Esophagus muscularis mucosa (tissue), 4 donors: ENCODE results near the gene ECEL1. TPM values are rescaled to one million over a fixed set of nuclear protein-coding genes. Genes with fewer than 3 reads are reported as not detected.

Source experiments
- DNase-seq: peaks from one replicate; pipeline ENCODE4 v3.0.0-alpha.2; 2017; ENCODE audit errors: extremely low spot score
- H3K27ac ChIP-seq, 4 donors: fragments of 200-600 bp; sonication (generic); replicated peaks in 1 of 4; 1 replicate in 3 of 4; 2 replicates in 1 of 4; pipeline ENCODE4 v1.5.1; 2016 to 2019; ENCODE audit warnings: mild to moderate bottlenecking in 1 of 4
- H3K27me3 ChIP-seq, 4 donors: fragments of 200-600 bp; sonication (generic); one replicate each; pipeline versions ENCODE4 v1.5.1 to v1.6.0; 2016 to 2019
- H3K36me3 ChIP-seq, 4 donors: fragments of 200-600 bp; sonication (generic); one replicate each; pipeline ENCODE4 v1.5.1; 2016 to 2019
- H3K4me1 ChIP-seq, 4 donors: fragments of 200-600 bp; sonication (generic); one replicate each; pipeline ENCODE4 v1.5.1; 2016 to 2019
- H3K4me3 ChIP-seq, 4 donors: fragments of 200-600 bp; sonication (generic); 1 replicate in 2 of 4; 2 replicates in 2 of 4; pipeline ENCODE4 v1.5.1; 2016 to 2019; ENCODE audit warnings: mild to moderate bottlenecking in 4 of 4, moderate library complexity in 1 of 4
- H3K9me3 ChIP-seq, 4 donors: fragments of 200-600 bp; sonication (generic); 1 replicate in 3 of 4; 2 replicates in 1 of 4; pipeline ENCODE4 v1.5.1; 2016 to 2019
- CTCF ChIP-seq, 3 experiments: fragments of 200-600 bp in 2 of 3; fragments of 450-650 bp in 1 of 3; sonication (generic) in 2 of 3; IDR thresholded peaks; one replicate each; pipeline ENCODE4 v1.5.1; 2017 to 2019; ENCODE audit warnings: antibody characterized with exemption in 3 of 3, mild to moderate bottlenecking in 2 of 3, moderate library complexity in 1 of 3
- EP300 ChIP-seq: sonication (generic); formaldehyde crosslinking; IDR thresholded peaks from one replicate; pipeline ENCODE4 v1.6.1; 2017; ENCODE audit warnings: antibody characterized with exemption
- POLR2A ChIP-seq: fragments of 450-650 bp; IDR thresholded peaks from one replicate; pipeline ENCODE4 v1.6.1; 2017; ENCODE audit warnings: antibody characterized with exemption, moderate library complexity, mild to moderate bottlenecking, low read depth
- POLR2AphosphoS5 ChIP-seq, 2 donors: sonication (generic); formaldehyde crosslinking; IDR thresholded peaks; one replicate each; pipeline ENCODE4 v1.6.1; 2017; ENCODE audit warnings: antibody characterized with exemption in 2 of 2
- WGBS: methylation state at CpG from one replicate; pipeline ENCODE4 v1.1.5; 2018; 5-methylcytosine and 5-hydroxymethylcytosine counted together
- intact Hi-C: fragments of 100-400 bp; cut with DNase I; formaldehyde crosslinking; loops from one replicate; pipeline ENCODE4 v1.15.1; 2023
- total RNA-seq, 4 donors: library from RNA; depleted of rRNA; stranded (reverse); fragments of >200 nt; gene quantifications; one replicate each; pipeline versions ENCODE4 v1.1.0 to v1.2.1, GENCODE V29; 2016

The ECEL1 gene
- total RNA-seq, 4 donors from 2014 or later = 0.66 to 1.6 (median 1.4) TPM; not detected in 1

GRCh38 chr2:232449964-232450363 lies 37.7 kb downstream of the ECEL1 start:
- H3K4me1 ChIP-seq = no peaks in the 10 kb centered on the region
- TF ChIP-seq POLR2AphosphoS5 (IDR thresholded peaks at IDR 0.05) (no peak), POLR2A (no peak), CTCF (IDR thresholded peaks at IDR 0.05) (no peak)
- intact Hi-C loops = no loop called here
- H3K27me3 ChIP-seq = peaks cover 0 to 9% (median 0%) of the 10 kb centered on the region in 4 donors
- 72% methylated on average over 10 of the region's 12 CpGs for WGBS
- no peak overlapping the region for H3K4me3 ChIP-seq
- no peak overlapping the region for H3K27ac ChIP-seq
- no peak for DNase-seq
- no peaks in the 10 kb centered on the region for H3K36me3 ChIP-seq
- H3K9me3 ChIP-seq = no peaks in the 10 kb centered on the region

- peaks cover 0 to 18% (median 0%) of the 10 kb centered on the region in 4 donors for H3K27me3 ChIP-seq
- no peaks in the 10 kb centered on the region for H3K9me3 ChIP-seq
- 80% methylated on average over 10 of the region's 10 CpGs for WGBS
- intact Hi-C loops = no loop called here
- H3K36me3 ChIP-seq = no peaks in the 10 kb centered on the region
- no peaks in the 10 kb centered on the region for H3K4me1 ChIP-seq
- TF ChIP-seq POLR2A (no peak), POLR2AphosphoS5 (IDR thresholded peaks at IDR 0.05) (no peak), EP300 (no peak), CTCF (IDR thresholded peaks at IDR 0.05) (no peak)
- no peak for DNase-seq
- H3K27ac ChIP-seq = no peak overlapping the region
- no peak overlapping the region for H3K4me3 ChIP-seq
These were observed 39.3 kb downstream of the ECEL1 start for GRCh38 chr2:232448304-232448690.

- Histone ChIP-seq H3K27ac (no peak overlapping the region), H3K27me3 (peaks cover 0 to 18% (median 0%) of the 10 kb centered on the region in 4 donors), H3K9me3 (no peaks in the 10 kb centered on the region), H3K4me3 (no peak overlapping the region), H3K4me1 (no peaks in the 10 kb centered on the region), H3K36me3 (no peaks in the 10 kb centered on the region)
- 93% methylated on average over 15 of the region's 18 CpGs for WGBS
- TF ChIP-seq POLR2AphosphoS5 (IDR thresholded peaks at IDR 0.05) = no peak
- no peak for TF ChIP-seq CTCF (IDR thresholded peaks at IDR 0.05)
- no peak for TF ChIP-seq EP300
- no peak for TF ChIP-seq POLR2A
- no peak for DNase-seq
- intact Hi-C loops = no loop called here
These were observed 39.9 kb downstream of the ECEL1 start for GRCh38 chr2:232447638-232448303.

GRCh38 chr2:232447091-232447620 lies 40.5 kb downstream of the ECEL1 start:
- no peak for TF ChIP-seq POLR2AphosphoS5 (IDR thresholded peaks at IDR 0.05)
- no peak for TF ChIP-seq CTCF (IDR thresholded peaks at IDR 0.05)
- TF ChIP-seq POLR2A = no peak
- no peak for TF ChIP-seq EP300
- Histone ChIP-seq H3K4me1 (no peaks in the 10 kb centered on the region), H3K4me3 (no peak overlapping the region), H3K9me3 (no peaks in the 10 kb centered on the region), H3K27me3 (peaks cover 0 to 18% (median 0%) of the 10 kb centered on the region in 4 donors), H3K27ac (no peak overlapping the region), H3K36me3 (no peaks in the 10 kb centered on the region)
- WGBS = 84% methylated on average over 7 of the region's 9 CpGs
- DNase-seq = no peak
- intact Hi-C loops = no loop called here
